ENCODE measurements around the gene SEC22C.

DNA sequence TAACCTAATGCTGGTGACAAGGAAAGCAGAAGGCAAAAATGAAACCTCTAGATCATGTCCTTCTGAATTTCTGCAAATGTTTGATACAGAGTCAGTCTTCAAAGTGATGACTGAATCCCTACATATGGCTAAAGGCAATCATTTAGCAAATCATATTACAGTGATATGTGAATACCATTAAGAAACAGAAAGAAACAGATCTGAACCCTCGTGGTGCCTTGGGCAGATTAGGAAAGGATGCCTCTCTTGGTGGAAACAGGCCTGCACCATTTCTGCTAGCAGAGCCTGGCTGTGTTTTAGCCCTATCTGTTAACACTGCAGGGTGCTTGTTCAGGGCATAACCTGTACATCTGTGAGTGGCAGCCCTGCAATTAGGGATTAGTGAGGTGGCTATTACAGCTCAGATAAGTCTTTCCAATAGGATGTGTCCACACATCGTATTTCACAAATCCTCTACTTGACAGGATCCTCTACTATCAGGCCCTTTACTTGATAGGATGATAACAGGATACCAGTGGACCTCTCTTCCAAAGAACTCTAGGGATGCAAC lies 12.1 kb downstream of the SEC22C start:
- no peak for TF ChIP-seq YY1 (IDR thresholded peaks at IDR 0.05; ENCODE audit: insufficient read depth, insufficient read length)
- no peak for TF ChIP-seq ZNF274 (IDR thresholded peaks at IDR 0.05; ENCODE audit: low read depth, low read length)
